A549 (cell line): ENCODE data around the gene MAML2.

Source experiments
- CTCF ChIP-seq: fragments of >200 bp; sonication (Bioruptor Twin); formaldehyde crosslinking; IDR thresholded peaks from 3 replicates; pipeline ENCODE4 v1.5.1; 2016
- EP300 ChIP-seq, 2 experiments: fragments of >200 bp; sonication (Bioruptor Twin); formaldehyde crosslinking; IDR thresholded peaks; 2 replicates in 1 of 2; 3 replicates in 1 of 2; pipeline ENCODE4 v1.6.1; 2016 to 2017
- POLR2A ChIP-seq: IDR thresholded peaks from 2 replicates; pipeline ENCODE4 v1.6.1; 2012; ENCODE audit warnings: mild to moderate bottlenecking, low read length

GRCh38 chr11:96167787-96168186, 175.2 kb downstream of the MAML2 start:
- TF ChIP-seq CTCF: no peak
- no peak for TF ChIP-seq EP300 (IDR thresholded peaks at IDR 0.05)
- TF ChIP-seq POLR2A: no peak
